PC-9 (cell line): ENCODE results near the gene AGBL4. TPM values are rescaled to one million over a fixed set of nuclear protein-coding genes. Genes with fewer than 3 reads are reported as not detected.

Experiments
- BruUV-seq: library from RNA; stranded (reverse); fragments of 400-500 nt; replicated peaks from 2 replicates; lab custom pipeline; 2021; lab: Mats Ljungman, UMichigan
- CTCF ChIA-PET: fragments of 300-600 bp; sonication (Branson Sonifier 250); formaldehyde crosslinking; loops from one replicate; lab custom pipeline; 2022; ENCODE audit warnings: antibody characterized with exemption; lab: Charles Lee
- POLR2A ChIA-PET: fragments of 300-600 bp; sonication (Branson Sonifier 250); formaldehyde crosslinking; loops from one replicate; lab custom pipeline; 2022; ENCODE audit warnings: antibody characterized with exemption; ENCODE audit not compliant: unreplicated experiment; lab: Charles Lee
- DNase-seq, 2 experiments: peaks; one replicate each; pipeline versions ENCODE4 v3.0.0 to v3.0.0-alpha.2; 2015 to 2022; ENCODE audit warnings: mixed read lengths in 1 of 2
- H2AFZ ChIP-seq: fragments of 200-600 bp; sonication (generic); 2 replicates; pipeline ENCODE4 v1.8.1; 2017; ENCODE audit warnings: antibody characterized with exemption
- H3F3A ChIP-seq: fragments of 200-600 bp; sonication (generic); 2 replicates; pipeline ENCODE4 v1.8.1; 2017; ENCODE audit warnings: antibody characterized with exemption, mild to moderate bottlenecking, low read depth; ENCODE audit not compliant: insufficient read depth
- H3K27ac ChIP-seq: fragments of 200-600 bp; sonication (generic); 2 replicates; pipeline ENCODE4 v1.6.1; 2016; ENCODE audit warnings: mixed run types
- H3K27me3 ChIP-seq: fragments of 200-600 bp; sonication (generic); 2 replicates; pipeline ENCODE4 v1.6.1; 2016; ENCODE audit warnings: low read depth, mixed run types; ENCODE audit not compliant: insufficient read depth
- H3K36me3 ChIP-seq: fragments of 200-600 bp; sonication (generic); 2 replicates; pipeline ENCODE4 v1.6.1; 2016; ENCODE audit warnings: low read depth, mixed run types
- H3K4me1 ChIP-seq: fragments of 200-600 bp; sonication (generic); replicated peaks from 2 replicates; pipeline ENCODE4 v1.6.1; 2016; ENCODE audit warnings: mixed run types; ENCODE audit not compliant: insufficient read depth
- H3K4me2 ChIP-seq: fragments of 200-600 bp; sonication (generic); 2 replicates; pipeline ENCODE4 v1.6.1; 2017; ENCODE audit warnings: mixed run types
- H3K4me3 ChIP-seq: fragments of 200-600 bp; sonication (generic); 2 replicates; pipeline ENCODE4 v1.6.1; 2016; ENCODE audit warnings: mixed run types
- H3K79me2 ChIP-seq: fragments of 200-600 bp; sonication (generic); 2 replicates; pipeline ENCODE4 v1.6.1; 2017; ENCODE audit warnings: low read depth, mixed run types
- H3K9me2 ChIP-seq: fragments of 200-600 bp; sonication (generic); 2 replicates; pipeline ENCODE4 v1.8.1; 2017; ENCODE audit warnings: mild to moderate bottlenecking; ENCODE audit not compliant: insufficient read depth
- H3K9me3 ChIP-seq: fragments of 200-600 bp; sonication (generic); 2 replicates; pipeline ENCODE4 v1.8.1; 2016; ENCODE audit warnings: low read depth; ENCODE audit not compliant: insufficient read depth
- H4K20me1 ChIP-seq: fragments of 200-600 bp; sonication (generic); 2 replicates; pipeline ENCODE4 v1.8.1; 2017; ENCODE audit not compliant: insufficient read depth
- EZH2 ChIP-seq: fragments of 200-600 bp; sonication (generic); IDR thresholded peaks from 2 replicates; pipeline ENCODE4 v1.8.0; 2017; ENCODE audit warnings: antibody characterized with exemption, low read depth
- intact Hi-C: fragments of 100-400 bp; cut with micrococcal nuclease; formaldehyde crosslinking; loops from one replicate; pipeline ENCODE4 v1.10.0; 2022; ENCODE audit not compliant: unreplicated experiment
- total RNA-seq: library from RNA; stranded (reverse); gene quantifications from 2 replicates; pipeline ENCODE4 v1.2.3, GENCODE V29; 2021
- TF ChIP-seq, protein P1 (sequence below): fragments of 200-600 bp; sonication (generic); conservative IDR thresholded peaks from 2 replicates; pipeline ENCODE4 v1.6.1; 2017; ENCODE audit warnings: mixed run types, antibody characterized with exemption, mild to moderate bottlenecking, moderate library complexity

Gene AGBL4
- total RNA-seq, 1 experiment from 2014 or later: not detected

DNA sequence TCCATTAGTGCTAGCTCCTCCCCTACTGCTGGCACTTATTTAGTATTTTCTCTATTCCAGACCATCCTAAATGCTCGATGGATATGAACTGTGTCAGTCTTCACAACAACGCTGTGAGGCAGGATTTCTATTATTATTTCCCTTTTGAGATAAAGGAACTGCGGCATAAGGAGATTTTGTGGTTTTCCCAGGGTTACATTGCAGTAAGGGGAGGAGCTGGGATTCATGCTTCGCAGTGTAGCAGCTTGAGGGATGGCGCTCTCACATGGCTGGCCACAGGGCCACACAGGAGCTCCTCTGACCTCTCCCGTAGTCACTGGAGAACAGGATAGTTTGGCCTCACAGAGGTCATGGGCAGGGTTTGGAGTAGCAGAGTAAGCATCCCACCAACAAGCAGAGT lies 1364.0 kb downstream of the AGBL4 start:
- H3K4me3 ChIP-seq: no peak overlapping the region
- H3K27me3 ChIP-seq: peaks cover 28% of the 10 kb centered on the region; the same call in 1 of the 2 replicates
- TF ChIP-seq EZH2: no peak
- TF ChIP-seq, protein P1, sequence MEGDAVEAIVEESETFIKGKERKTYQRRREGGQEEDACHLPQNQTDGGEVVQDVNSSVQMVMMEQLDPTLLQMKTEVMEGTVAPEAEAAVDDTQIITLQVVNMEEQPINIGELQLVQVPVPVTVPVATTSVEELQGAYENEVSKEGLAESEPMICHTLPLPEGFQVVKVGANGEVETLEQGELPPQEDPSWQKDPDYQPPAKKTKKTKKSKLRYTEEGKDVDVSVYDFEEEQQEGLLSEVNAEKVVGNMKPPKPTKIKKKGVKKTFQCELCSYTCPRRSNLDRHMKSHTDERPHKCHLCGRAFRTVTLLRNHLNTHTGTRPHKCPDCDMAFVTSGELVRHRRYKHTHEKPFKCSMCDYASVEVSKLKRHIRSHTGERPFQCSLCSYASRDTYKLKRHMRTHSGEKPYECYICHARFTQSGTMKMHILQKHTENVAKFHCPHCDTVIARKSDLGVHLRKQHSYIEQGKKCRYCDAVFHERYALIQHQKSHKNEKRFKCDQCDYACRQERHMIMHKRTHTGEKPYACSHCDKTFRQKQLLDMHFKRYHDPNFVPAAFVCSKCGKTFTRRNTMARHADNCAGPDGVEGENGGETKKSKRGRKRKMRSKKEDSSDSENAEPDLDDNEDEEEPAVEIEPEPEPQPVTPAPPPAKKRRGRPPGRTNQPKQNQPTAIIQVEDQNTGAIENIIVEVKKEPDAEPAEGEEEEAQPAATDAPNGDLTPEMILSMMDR: no peak
- CTCF ChIA-PET: no interaction called here
- no peaks in the 10 kb centered on the region; the same call in 1 of the 2 replicates for H3K9me2 ChIP-seq
- H3K79me2 ChIP-seq: no peaks in the 10 kb centered on the region
- H3K9me3 ChIP-seq: no peaks in the 10 kb centered on the region
- POLR2A ChIA-PET: no interaction called here
- no peaks in the 10 kb centered on the region for H3K4me1 ChIP-seq
- no peaks in the 10 kb centered on the region for H3K36me3 ChIP-seq
- no peaks in the 10 kb centered on the region for H3F3A ChIP-seq
- H3K4me2 ChIP-seq: no peak overlapping the region
- H2AFZ ChIP-seq: no peak overlapping the region
- no peak for DNase-seq
- BruUV-seq: no TSS peak
- intact Hi-C loops: no loop called here
- H4K20me1 ChIP-seq: no peaks in the 10 kb centered on the region
- H3K27ac ChIP-seq: no peak overlapping the region

DNA sequence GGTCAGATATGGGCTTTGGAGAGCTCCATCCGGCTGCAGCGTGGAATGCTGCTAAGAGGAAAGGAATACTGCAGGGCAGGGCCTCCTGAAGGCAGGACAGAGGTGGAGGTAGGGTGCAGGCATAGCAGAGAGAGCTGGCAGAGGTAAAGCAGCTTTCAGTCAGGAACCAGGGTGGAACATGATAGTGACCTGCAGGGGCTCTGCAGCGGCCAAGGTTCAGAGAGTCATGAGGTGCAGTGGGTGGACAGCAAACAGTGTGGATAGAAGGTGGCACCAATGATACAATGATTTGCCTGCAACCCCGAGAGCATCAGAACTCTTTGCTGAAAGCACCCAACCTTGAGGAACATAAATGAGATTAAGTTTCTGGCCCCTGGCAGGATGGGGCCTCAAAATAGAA lies 1366.3 kb downstream of the AGBL4 start:
- BruUV-seq: no TSS peak
- H3K4me3 ChIP-seq: no peak overlapping the region
- H3K9me2 ChIP-seq: no peaks in the 10 kb centered on the region
- H3K9me3 ChIP-seq: no peaks in the 10 kb centered on the region
- ChIA-PET CTCF (no interaction called here), POLR2A (no interaction called here)
- no peaks in the 10 kb centered on the region for H3F3A ChIP-seq
- no peak overlapping the region for H3K4me2 ChIP-seq
- peaks cover 39% of the 10 kb centered on the region; the same call in 1 of the 2 replicates for H3K27me3 ChIP-seq
- no peaks in the 10 kb centered on the region for H4K20me1 ChIP-seq
- DNase-seq: no peak
- no peak overlapping the region for H2AFZ ChIP-seq
- no peaks in the 10 kb centered on the region for H3K4me1 ChIP-seq
- no peaks in the 10 kb centered on the region for H3K36me3 ChIP-seq
- no peak overlapping the region for H3K27ac ChIP-seq
- TF ChIP-seq EZH2: no peak
- TF ChIP-seq, protein P1: no peak
- intact Hi-C loops: no loop called here
- H3K79me2 ChIP-seq: no peaks in the 10 kb centered on the region

DNA sequence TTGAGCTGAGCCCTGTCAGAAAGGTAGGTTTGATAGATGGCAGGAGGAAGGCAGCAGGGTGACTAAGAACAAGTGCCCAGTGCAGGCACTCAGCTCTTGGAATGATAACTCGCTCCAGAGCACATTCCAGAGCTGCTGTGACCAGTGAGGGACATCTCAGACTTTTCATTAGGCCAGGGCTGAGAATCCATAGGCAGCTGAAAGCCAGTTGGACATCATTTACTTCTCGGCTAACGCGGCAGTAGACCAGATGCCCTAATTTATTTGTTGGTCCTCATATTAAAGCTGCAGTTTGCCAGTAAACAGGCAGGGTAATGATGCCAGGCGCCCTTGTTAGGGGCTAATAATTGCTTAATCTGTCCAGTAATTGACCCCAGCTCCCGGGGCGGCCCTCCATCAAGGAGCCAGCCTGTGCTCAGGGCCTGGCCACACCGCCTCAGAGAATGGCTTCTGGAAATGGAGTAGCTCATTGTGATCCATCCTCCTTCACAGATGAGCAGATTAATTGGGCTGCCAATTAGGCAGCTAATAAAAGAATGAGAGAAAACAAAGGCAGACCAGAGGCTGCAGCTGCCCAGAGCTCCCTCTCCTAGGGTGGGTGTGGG lies 1369.0 kb downstream of the AGBL4 start:
- no peak for DNase-seq
- no peaks in the 10 kb centered on the region for H3K9me2 ChIP-seq
- no peak overlapping the region for H2AFZ ChIP-seq
- no peak overlapping the region for H3K4me2 ChIP-seq
- no peak overlapping the region for H3K4me3 ChIP-seq
- no peaks in the 10 kb centered on the region for H3K79me2 ChIP-seq
- H3K9me3 ChIP-seq: no peaks in the 10 kb centered on the region
- H3K36me3 ChIP-seq: no peaks in the 10 kb centered on the region
- H4K20me1 ChIP-seq: no peaks in the 10 kb centered on the region
- BruUV-seq: no TSS peak
- H3K4me1 ChIP-seq: no peaks in the 10 kb centered on the region
- H3F3A ChIP-seq: no peaks in the 10 kb centered on the region
- intact Hi-C loops: no loop called here
- H3K27ac ChIP-seq: no peak overlapping the region
- TF ChIP-seq EZH2: no peak
- TF ChIP-seq, protein P1: no peak
- POLR2A ChIA-PET: no interaction called here
- CTCF ChIA-PET: interaction anchor here (0.5 kb wide), 1 partner anchor 34 kb away, joined by 3 read pairs; no protein-coding TSS in a partner anchor
- H3K27me3 ChIP-seq: peaks cover 29% of the 10 kb centered on the region; the same call in 1 of the 2 replicates
